Loucy (cell line): Measurements from ENCODE around the gene FAM76B.

Source experiments
- H2AFZ ChIP-seq: fragments of 200-600 bp; sonication (generic); 2 replicates; pipeline ENCODE4 v1.6.0; 2016; ENCODE audit warnings: antibody characterized with exemption, mild to moderate bottlenecking, low read length, moderate library complexity
- H3F3A ChIP-seq: fragments of 200-600 bp; 2 replicates; pipeline ENCODE4 v1.6.0; 2016; ENCODE audit warnings: antibody characterized with exemption, low read depth, mild to moderate bottlenecking
- H3K27me3 ChIP-seq: fragments of 200-600 bp; sonication (generic); 2 replicates; pipeline ENCODE4 v1.6.1; 2014; ENCODE audit warnings: low read length, mild to moderate bottlenecking; ENCODE audit not compliant: insufficient read depth, poor library complexity, severe bottlenecking
- H3K36me3 ChIP-seq: fragments of 200-600 bp; sonication (generic); 2 replicates; pipeline ENCODE4 v1.6.1; 2016; ENCODE audit warnings: low read length; ENCODE audit not compliant: insufficient read depth
- H3K4me1 ChIP-seq: fragments of 200-600 bp; sonication (generic); 2 replicates; pipeline ENCODE4 v1.5.1; 2014; ENCODE audit warnings: low read length, mild to moderate bottlenecking; ENCODE audit not compliant: insufficient read depth, poor library complexity, severe bottlenecking
- H3K4me2 ChIP-seq: fragments of 200-600 bp; sonication (generic); 2 replicates; pipeline ENCODE4 v1.6.0; 2014; ENCODE audit warnings: antibody characterized with exemption, low read length, low read depth, mild to moderate bottlenecking; ENCODE audit not compliant: poor library complexity, severe bottlenecking
- H3K4me3 ChIP-seq: fragments of 200-600 bp; sonication (generic); 2 replicates; pipeline ENCODE4 v1.5.1; 2014; ENCODE audit warnings: low read length, mild to moderate bottlenecking, mixed read lengths; ENCODE audit not compliant: poor library complexity, severe bottlenecking
- H3K79me2 ChIP-seq: fragments of 200-600 bp; sonication (generic); 2 replicates; pipeline ENCODE4 v1.6.1; 2014; ENCODE audit warnings: low read length; ENCODE audit not compliant: insufficient read depth
- H3K9ac ChIP-seq: fragments of 200-600 bp; sonication (generic); 2 replicates; pipeline ENCODE4 v1.6.0; 2014; ENCODE audit warnings: mild to moderate bottlenecking, low read depth, low read length, moderate library complexity; ENCODE audit not compliant: poor library complexity, severe bottlenecking
- H3K9me2 ChIP-seq: fragments of 200-600 bp; sonication (generic); replicated peaks from 2 replicates; pipeline ENCODE4 v1.6.1; 2016; ENCODE audit warnings: low read depth, low read length, mixed read lengths
- H3K9me3 ChIP-seq: fragments of 200-600 bp; sonication (generic); 2 replicates; pipeline ENCODE4 v1.6.1; 2014; ENCODE audit warnings: mild to moderate bottlenecking, antibody characterized with exemption, low read length, low read depth; ENCODE audit not compliant: insufficient read depth
- H4K20me1 ChIP-seq: fragments of 200-600 bp; sonication (generic); 2 replicates; pipeline ENCODE4 v1.6.0; 2014; ENCODE audit warnings: antibody characterized with exemption, low read length, mild to moderate bottlenecking; ENCODE audit not compliant: insufficient read depth, poor library complexity, severe bottlenecking
- CTCF ChIP-seq: fragments of 200-600 bp; sonication (generic); conservative IDR thresholded peaks from 2 replicates; pipeline ENCODE4 v1.5.1; 2014; ENCODE audit warnings: mild to moderate bottlenecking, antibody characterized with exemption, low read length
- EZH2phosphoT487 ChIP-seq: fragments of 200-600 bp; IDR thresholded peaks from 2 replicates; pipeline ENCODE4 v1.6.1; 2018; ENCODE audit warnings: antibody characterized with exemption, mild to moderate bottlenecking, moderate library complexity, borderline replicate concordance

Gene FAM76B

GRCh38 chr11:95728094-95728493 lies 61.5 kb downstream of the FAM76B start:
- Histone ChIP-seq H3K9ac (no peak overlapping the region), H3K4me2 (no peak overlapping the region), H3K4me1 (peaks cover 23% of the 10 kb centered on the region), H4K20me1 (no peaks in the 10 kb centered on the region), H3K9me2 (no peaks in the 10 kb centered on the region), H2AFZ (no peak overlapping the region), H3F3A (no peaks in the 10 kb centered on the region; the same call in 1 of the 2 replicates), H3K9me3 (no peaks in the 10 kb centered on the region), H3K27me3 (no peaks in the 10 kb centered on the region), H3K79me2 (no peaks in the 10 kb centered on the region), H3K4me3 (no peak overlapping the region), H3K36me3 (no peaks in the 10 kb centered on the region)
- no peak for TF ChIP-seq EZH2phosphoT487
- TF ChIP-seq CTCF = no peak

- Histone ChIP-seq H4K20me1 (no peaks in the 10 kb centered on the region), H3K27me3 (no peaks in the 10 kb centered on the region), H3K79me2 (no peaks in the 10 kb centered on the region), H3K4me1 (peaks cover 20% of the 10 kb centered on the region), H3K4me2 (no peak overlapping the region), H3K9me3 (no peaks in the 10 kb centered on the region), H3K9me2 (no peaks in the 10 kb centered on the region), H2AFZ (no peak overlapping the region), H3F3A (no peaks in the 10 kb centered on the region), H3K4me3 (no peak overlapping the region), H3K9ac (no peak overlapping the region), H3K36me3 (no peaks in the 10 kb centered on the region)
- TF ChIP-seq CTCF = no peak
- no peak for TF ChIP-seq EZH2phosphoT487
These were observed 62.0 kb downstream of the FAM76B start for GRCh38 chr11:95727620-95728019.

- TF ChIP-seq EZH2phosphoT487 = no peak
- no peak for TF ChIP-seq CTCF
- H3K9me2 ChIP-seq = no peaks in the 10 kb centered on the region
- no peak overlapping the region for H3K4me3 ChIP-seq
- H3K79me2 ChIP-seq = no peaks in the 10 kb centered on the region
- H3F3A ChIP-seq = no peaks in the 10 kb centered on the region
- H3K36me3 ChIP-seq = no peaks in the 10 kb centered on the region
- H2AFZ ChIP-seq = no peak overlapping the region
- H3K4me2 ChIP-seq = no peak overlapping the region
- peaks cover 20% of the 10 kb centered on the region for H3K4me1 ChIP-seq
- no peaks in the 10 kb centered on the region for H3K9me3 ChIP-seq
- no peak overlapping the region for H3K9ac ChIP-seq
- no peaks in the 10 kb centered on the region for H4K20me1 ChIP-seq
- H3K27me3 ChIP-seq = no peaks in the 10 kb centered on the region
These were observed 62.5 kb downstream of the FAM76B start for GRCh38 chr11:95727111-95727510.
